DOHH2 (cell line): Measurements from ENCODE around the gene SLCO3A1.

Source experiments
- H3F3A ChIP-seq: fragments of 200-600 bp; sonication (generic), shearing (Covaris generic); 2 replicates; pipeline ENCODE4 v1.6.0; 2016; ENCODE audit warnings: antibody characterized with exemption, mild to moderate bottlenecking; ENCODE audit not compliant: control insufficient read depth, insufficient read depth
- H3K27ac ChIP-seq: fragments of 200-600 bp; sonication (generic); 2 replicates; pipeline ENCODE4 v1.5.1; 2014; ENCODE audit warnings: low read depth, mild to moderate bottlenecking, low read length, moderate library complexity
- H3K27me3 ChIP-seq: fragments of 200-600 bp; sonication (generic); 2 replicates; pipeline ENCODE4 v1.6.1; 2014; ENCODE audit warnings: mild to moderate bottlenecking, low read length, mixed read lengths; ENCODE audit not compliant: control insufficient read depth
- H3K36me3 ChIP-seq: fragments of 200-600 bp; sonication (generic); 2 replicates; pipeline ENCODE4 v1.6.1; 2014; ENCODE audit warnings: mild to moderate bottlenecking, low read length, moderate library complexity, mixed read lengths; ENCODE audit not compliant: control insufficient read depth
- H3K4me1 ChIP-seq: fragments of 200-600 bp; sonication (generic); 2 replicates; pipeline ENCODE4 v1.6.1; 2014; ENCODE audit warnings: mild to moderate bottlenecking, low read length, mixed read lengths; ENCODE audit not compliant: control insufficient read depth
- H3K4me2 ChIP-seq: fragments of 200-600 bp; sonication (generic); 2 replicates; pipeline ENCODE4 v1.6.0; 2014; ENCODE audit warnings: mild to moderate bottlenecking, low read length, moderate library complexity
- H3K4me3 ChIP-seq: fragments of 200-600 bp; sonication (generic); 2 replicates; pipeline ENCODE4 v1.5.1; 2014; ENCODE audit warnings: mild to moderate bottlenecking, low read length, mixed read lengths
- H3K79me2 ChIP-seq: fragments of 200-600 bp; sonication (generic); 2 replicates; pipeline ENCODE4 v1.6.1; 2014; ENCODE audit warnings: mild to moderate bottlenecking, low read length, mixed read lengths; ENCODE audit not compliant: control insufficient read depth
- H3K9me2 ChIP-seq: fragments of 200-600 bp; sonication (generic); replicated peaks from 2 replicates; pipeline ENCODE4 v1.6.1; 2014; ENCODE audit warnings: mild to moderate bottlenecking, low read length, mixed read lengths; ENCODE audit not compliant: control insufficient read depth
- H3K9me3 ChIP-seq: fragments of 200-600 bp; sonication (generic); 2 replicates; pipeline ENCODE4 v1.6.1; 2014; ENCODE audit warnings: antibody characterized with exemption, low read length, mixed read lengths; ENCODE audit not compliant: control insufficient read depth, insufficient read depth
- H4K20me1 ChIP-seq: fragments of 200-600 bp; sonication (generic); 2 replicates; pipeline ENCODE4 v1.6.0; 2014; ENCODE audit warnings: low read depth, mild to moderate bottlenecking, antibody characterized with exemption, low read length, moderate library complexity; ENCODE audit not compliant: control insufficient read depth, insufficient read depth
- EZH2phosphoT487 ChIP-seq: fragments of 200-600 bp; sonication (generic); IDR thresholded peaks from 2 replicates; pipeline ENCODE4 v1.6.1; 2017; ENCODE audit warnings: borderline replicate concordance, mild to moderate bottlenecking, antibody characterized with exemption, low read length, moderate library complexity, mixed read lengths
- TF ChIP-seq, protein P1 (sequence below): fragments of 200-600 bp; sonication (generic); IDR thresholded peaks from one replicate; pipeline ENCODE4 v1.5.1; 2014; ENCODE audit warnings: antibody characterized with exemption, mild to moderate bottlenecking, low read depth, low read length; ENCODE audit not compliant: poor library complexity, severe bottlenecking

The SLCO3A1 gene

GRCh38 chr15:91922646-91923547, 69.4 kb downstream of the SLCO3A1 start:
- Histone ChIP-seq H3K36me3 (no peaks in the 10 kb centered on the region), H3K4me1 (peaks cover 15% of the 10 kb centered on the region), H4K20me1 (0 out of 2 replicates have a peak, but pooled peaks cover 3% of the 10 kb centered on the region), H3K27me3 (no peaks in the 10 kb centered on the region), H3K27ac (no peak overlapping the region), H3K9me2 (no peaks in the 10 kb centered on the region), H3K9me3 (no peaks in the 10 kb centered on the region), H3K79me2 (peaks cover 49% of the 10 kb centered on the region), H3K4me3 (no peak overlapping the region), H3F3A (no peaks in the 10 kb centered on the region), H3K4me2 (no peak overlapping the region)
- no peak for TF ChIP-seq EZH2phosphoT487
- TF ChIP-seq, protein P1, sequence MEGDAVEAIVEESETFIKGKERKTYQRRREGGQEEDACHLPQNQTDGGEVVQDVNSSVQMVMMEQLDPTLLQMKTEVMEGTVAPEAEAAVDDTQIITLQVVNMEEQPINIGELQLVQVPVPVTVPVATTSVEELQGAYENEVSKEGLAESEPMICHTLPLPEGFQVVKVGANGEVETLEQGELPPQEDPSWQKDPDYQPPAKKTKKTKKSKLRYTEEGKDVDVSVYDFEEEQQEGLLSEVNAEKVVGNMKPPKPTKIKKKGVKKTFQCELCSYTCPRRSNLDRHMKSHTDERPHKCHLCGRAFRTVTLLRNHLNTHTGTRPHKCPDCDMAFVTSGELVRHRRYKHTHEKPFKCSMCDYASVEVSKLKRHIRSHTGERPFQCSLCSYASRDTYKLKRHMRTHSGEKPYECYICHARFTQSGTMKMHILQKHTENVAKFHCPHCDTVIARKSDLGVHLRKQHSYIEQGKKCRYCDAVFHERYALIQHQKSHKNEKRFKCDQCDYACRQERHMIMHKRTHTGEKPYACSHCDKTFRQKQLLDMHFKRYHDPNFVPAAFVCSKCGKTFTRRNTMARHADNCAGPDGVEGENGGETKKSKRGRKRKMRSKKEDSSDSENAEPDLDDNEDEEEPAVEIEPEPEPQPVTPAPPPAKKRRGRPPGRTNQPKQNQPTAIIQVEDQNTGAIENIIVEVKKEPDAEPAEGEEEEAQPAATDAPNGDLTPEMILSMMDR, result no peak

GRCh38 chr15:91924183-91924582, 70.7 kb downstream of the SLCO3A1 start:
- H3K9me2 ChIP-seq, result no peaks in the 10 kb centered on the region
- peaks cover 15% of the 10 kb centered on the region for H3K4me1 ChIP-seq
- TF ChIP-seq EZH2phosphoT487, result no peak
- TF ChIP-seq, protein P1, result no peak
- no peaks in the 10 kb centered on the region for H3F3A ChIP-seq
- H3K36me3 ChIP-seq, result no peaks in the 10 kb centered on the region
- no peaks in the 10 kb centered on the region for H3K27me3 ChIP-seq
- no peak overlapping the region for H3K27ac ChIP-seq
- H4K20me1 ChIP-seq, result no peaks in the 10 kb centered on the region
- H3K4me2 ChIP-seq, result no peak overlapping the region
- H3K4me3 ChIP-seq, result no peak overlapping the region
- no peaks in the 10 kb centered on the region for H3K9me3 ChIP-seq
- peaks cover 46% of the 10 kb centered on the region for H3K79me2 ChIP-seq

GRCh38 chr15:91924837-91925495, 71.5 kb downstream of the SLCO3A1 start:
- peaks cover 44% of the 10 kb centered on the region for H3K79me2 ChIP-seq
- H3K36me3 ChIP-seq, result no peaks in the 10 kb centered on the region

More at GRCh38 chr15:91924837-91925495, 71.5 kb downstream of the SLCO3A1 start:
- no peak overlapping the region for H3K4me3 ChIP-seq
- H4K20me1 ChIP-seq, result no peaks in the 10 kb centered on the region
- no peaks in the 10 kb centered on the region for H3K9me3 ChIP-seq
- TF ChIP-seq, protein P1, result no peak
- TF ChIP-seq EZH2phosphoT487, result no peak
- peaks cover 15% of the 10 kb centered on the region for H3K4me1 ChIP-seq
- H3K27me3 ChIP-seq, result no peaks in the 10 kb centered on the region
- H3F3A ChIP-seq, result no peaks in the 10 kb centered on the region
- H3K4me2 ChIP-seq, result no peak overlapping the region
- H3K9me2 ChIP-seq, result no peaks in the 10 kb centered on the region
- H3K27ac ChIP-seq, result no peak overlapping the region
